PC-9 (cell line): ENCODE results near the gene AP1G1. TPM values are rescaled to one million over a fixed set of nuclear protein-coding genes. Genes with fewer than 3 reads are reported as not detected.

Source experiments
- BruUV-seq: library from RNA; stranded (reverse); fragments of 400-500 nt; replicated peaks from 2 replicates; lab custom pipeline; 2021; lab: Mats Ljungman, UMichigan
- CTCF ChIA-PET: fragments of 300-600 bp; sonication (Branson Sonifier 250); formaldehyde crosslinking; loops from one replicate; lab custom pipeline; 2022; ENCODE audit warnings: antibody characterized with exemption; lab: Charles Lee
- POLR2A ChIA-PET: fragments of 300-600 bp; sonication (Branson Sonifier 250); formaldehyde crosslinking; loops from one replicate; lab custom pipeline; 2022; ENCODE audit warnings: antibody characterized with exemption; ENCODE audit not compliant: unreplicated experiment; lab: Charles Lee
- DNase-seq, 2 experiments: peaks; one replicate each; pipeline versions ENCODE4 v3.0.0 to v3.0.0-alpha.2; 2015 to 2022; ENCODE audit warnings: mixed read lengths in 1 of 2
- H2AFZ ChIP-seq: fragments of 200-600 bp; sonication (generic); 2 replicates; pipeline ENCODE4 v1.8.1; 2017; ENCODE audit warnings: antibody characterized with exemption
- H3F3A ChIP-seq: fragments of 200-600 bp; sonication (generic); 2 replicates; pipeline ENCODE4 v1.8.1; 2017; ENCODE audit warnings: antibody characterized with exemption, mild to moderate bottlenecking, low read depth; ENCODE audit not compliant: insufficient read depth
- H3K27ac ChIP-seq: fragments of 200-600 bp; sonication (generic); 2 replicates; pipeline ENCODE4 v1.6.1; 2016; ENCODE audit warnings: mixed run types
- H3K27me3 ChIP-seq: fragments of 200-600 bp; sonication (generic); 2 replicates; pipeline ENCODE4 v1.6.1; 2016; ENCODE audit warnings: low read depth, mixed run types; ENCODE audit not compliant: insufficient read depth
- H3K36me3 ChIP-seq: fragments of 200-600 bp; sonication (generic); 2 replicates; pipeline ENCODE4 v1.6.1; 2016; ENCODE audit warnings: low read depth, mixed run types
- H3K4me1 ChIP-seq: fragments of 200-600 bp; sonication (generic); replicated peaks from 2 replicates; pipeline ENCODE4 v1.6.1; 2016; ENCODE audit warnings: mixed run types; ENCODE audit not compliant: insufficient read depth
- H3K4me2 ChIP-seq: fragments of 200-600 bp; sonication (generic); 2 replicates; pipeline ENCODE4 v1.6.1; 2017; ENCODE audit warnings: mixed run types
- H3K4me3 ChIP-seq: fragments of 200-600 bp; sonication (generic); 2 replicates; pipeline ENCODE4 v1.6.1; 2016; ENCODE audit warnings: mixed run types
- H3K79me2 ChIP-seq: fragments of 200-600 bp; sonication (generic); 2 replicates; pipeline ENCODE4 v1.6.1; 2017; ENCODE audit warnings: low read depth, mixed run types
- H3K9me2 ChIP-seq: fragments of 200-600 bp; sonication (generic); 2 replicates; pipeline ENCODE4 v1.8.1; 2017; ENCODE audit warnings: mild to moderate bottlenecking; ENCODE audit not compliant: insufficient read depth
- H3K9me3 ChIP-seq: fragments of 200-600 bp; sonication (generic); 2 replicates; pipeline ENCODE4 v1.8.1; 2016; ENCODE audit warnings: low read depth; ENCODE audit not compliant: insufficient read depth
- H4K20me1 ChIP-seq: fragments of 200-600 bp; sonication (generic); 2 replicates; pipeline ENCODE4 v1.8.1; 2017; ENCODE audit not compliant: insufficient read depth
- EZH2 ChIP-seq: fragments of 200-600 bp; sonication (generic); IDR thresholded peaks from 2 replicates; pipeline ENCODE4 v1.8.0; 2017; ENCODE audit warnings: antibody characterized with exemption, low read depth
- intact Hi-C: fragments of 100-400 bp; cut with micrococcal nuclease; formaldehyde crosslinking; loops from one replicate; pipeline ENCODE4 v1.10.0; 2022; ENCODE audit not compliant: unreplicated experiment
- total RNA-seq: library from RNA; stranded (reverse); gene quantifications from 2 replicates; pipeline ENCODE4 v1.2.3, GENCODE V29; 2021
- TF ChIP-seq, protein P1 (sequence below): fragments of 200-600 bp; sonication (generic); conservative IDR thresholded peaks from 2 replicates; pipeline ENCODE4 v1.6.1; 2017; ENCODE audit warnings: mixed run types, antibody characterized with exemption, mild to moderate bottlenecking, moderate library complexity

AP1G1 gene
- total RNA-seq, 1 experiment from 2014 or later, result 72.5 TPM

DNA sequence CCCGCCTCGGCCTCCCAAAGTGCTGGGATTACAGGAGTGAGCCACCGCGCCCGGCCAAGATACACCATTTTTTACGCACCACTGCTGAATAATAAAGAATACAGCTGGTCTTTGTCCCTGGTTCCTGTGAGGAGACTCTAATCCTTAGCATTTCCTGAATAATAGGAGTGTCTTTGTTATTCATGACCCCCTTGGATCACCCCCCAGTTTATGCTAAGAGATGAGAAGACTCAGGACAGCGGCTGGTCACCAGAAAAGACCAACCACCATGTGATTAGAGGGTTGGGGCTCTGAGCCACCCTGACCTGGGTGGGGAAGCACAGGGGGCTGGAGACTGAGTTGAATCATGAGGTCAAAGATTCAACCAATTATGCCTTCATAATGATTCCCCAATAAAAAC, 101.4 kb downstream of the AP1G1 start:
- H3K27me3 ChIP-seq, result no peaks in the 10 kb centered on the region
- H2AFZ ChIP-seq, result no peak overlapping the region
- peak overlapping the region; percentile 85 for H3K27ac ChIP-seq
- no TSS peak for BruUV-seq
- H3K9me2 ChIP-seq, result no peaks in the 10 kb centered on the region
- peak overlapping the region; percentile 38; the same call in 1 of the 2 replicates for H3K4me3 ChIP-seq
- ChIA-PET POLR2A (no interaction called here), CTCF (no interaction called here)
- 0 out of 2 replicates have a peak, but pooled peaks cover 1% of the 10 kb centered on the region for H3K36me3 ChIP-seq
- H3K4me2 ChIP-seq, result peak overlapping the region; percentile 74
- peaks cover 39% of the 10 kb centered on the region for H3K4me1 ChIP-seq
- no peak for DNase-seq
- TF ChIP-seq EZH2, result no peak
- TF ChIP-seq, protein P1, sequence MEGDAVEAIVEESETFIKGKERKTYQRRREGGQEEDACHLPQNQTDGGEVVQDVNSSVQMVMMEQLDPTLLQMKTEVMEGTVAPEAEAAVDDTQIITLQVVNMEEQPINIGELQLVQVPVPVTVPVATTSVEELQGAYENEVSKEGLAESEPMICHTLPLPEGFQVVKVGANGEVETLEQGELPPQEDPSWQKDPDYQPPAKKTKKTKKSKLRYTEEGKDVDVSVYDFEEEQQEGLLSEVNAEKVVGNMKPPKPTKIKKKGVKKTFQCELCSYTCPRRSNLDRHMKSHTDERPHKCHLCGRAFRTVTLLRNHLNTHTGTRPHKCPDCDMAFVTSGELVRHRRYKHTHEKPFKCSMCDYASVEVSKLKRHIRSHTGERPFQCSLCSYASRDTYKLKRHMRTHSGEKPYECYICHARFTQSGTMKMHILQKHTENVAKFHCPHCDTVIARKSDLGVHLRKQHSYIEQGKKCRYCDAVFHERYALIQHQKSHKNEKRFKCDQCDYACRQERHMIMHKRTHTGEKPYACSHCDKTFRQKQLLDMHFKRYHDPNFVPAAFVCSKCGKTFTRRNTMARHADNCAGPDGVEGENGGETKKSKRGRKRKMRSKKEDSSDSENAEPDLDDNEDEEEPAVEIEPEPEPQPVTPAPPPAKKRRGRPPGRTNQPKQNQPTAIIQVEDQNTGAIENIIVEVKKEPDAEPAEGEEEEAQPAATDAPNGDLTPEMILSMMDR, result no peak
- no peaks in the 10 kb centered on the region for H4K20me1 ChIP-seq
- H3K9me3 ChIP-seq, result no peaks in the 10 kb centered on the region
- H3F3A ChIP-seq, result peaks cover 40% of the 10 kb centered on the region
- intact Hi-C loops, result no loop called here
- peaks cover 13% of the 10 kb centered on the region; the same call in 1 of the 2 replicates for H3K79me2 ChIP-seq

- H3K79me2 ChIP-seq, result peaks cover 11% of the 10 kb centered on the region; the same call in 1 of the 2 replicates
- no peaks in the 10 kb centered on the region for H3K27me3 ChIP-seq
- no peak overlapping the region for H3K4me2 ChIP-seq
- H3K4me3 ChIP-seq, result no peak overlapping the region
- H4K20me1 ChIP-seq, result no peaks in the 10 kb centered on the region
- peaks cover 39% of the 10 kb centered on the region for H3K4me1 ChIP-seq
- peaks cover 40% of the 10 kb centered on the region for H3F3A ChIP-seq
- no peak overlapping the region for H3K27ac ChIP-seq
- no TSS peak for BruUV-seq
- no peaks in the 10 kb centered on the region for H3K9me2 ChIP-seq
- POLR2A ChIA-PET, result no interaction called here
- no peak for DNase-seq
- no peak for TF ChIP-seq EZH2
- TF ChIP-seq, protein P1, result no peak
- intact Hi-C loops, result no loop called here
- CTCF ChIA-PET, result no interaction called here
- H2AFZ ChIP-seq, result no peak overlapping the region
- no peaks in the 10 kb centered on the region for H3K9me3 ChIP-seq
- H3K36me3 ChIP-seq, result 0 out of 2 replicates have a peak, but pooled peaks cover 4% of the 10 kb centered on the region
Observed at GRCh38 chr16:71706046-71706445, 102.6 kb downstream of the AP1G1 start.

DNA sequence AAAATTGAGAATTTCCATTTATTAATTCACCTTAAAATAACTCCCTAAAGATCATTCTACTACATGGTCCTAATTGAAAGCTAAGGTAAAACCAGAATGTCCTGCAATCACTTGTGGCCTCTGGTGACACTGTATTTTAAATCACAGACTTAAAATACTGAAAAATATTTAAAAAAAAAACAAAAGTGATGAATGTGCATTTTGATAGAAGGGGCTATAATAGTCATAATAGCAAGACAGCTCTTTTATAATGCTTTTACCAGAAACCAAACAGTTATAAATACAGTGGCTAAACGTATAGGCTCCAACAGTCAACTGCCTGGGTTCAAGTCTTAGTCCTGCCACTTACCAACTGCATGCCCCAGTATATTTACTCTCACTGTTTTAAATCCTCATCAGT, 105.3 kb downstream of the AP1G1 start:
- CTCF ChIA-PET, result no interaction called here
- no peak overlapping the region for H3K4me3 ChIP-seq
- TF ChIP-seq, protein P1, result no peak
- no peak for TF ChIP-seq EZH2

More for the DNA sequence above, 105.3 kb downstream of the AP1G1 start:
- Histone ChIP-seq H3K9me3 (no peaks in the 10 kb centered on the region), H2AFZ (no peak overlapping the region), H3F3A (peaks cover 14% of the 10 kb centered on the region), H3K9me2 (no peaks in the 10 kb centered on the region), H3K4me1 (peaks cover 14% of the 10 kb centered on the region), H3K27ac (no peak overlapping the region), H4K20me1 (no peaks in the 10 kb centered on the region), H3K27me3 (no peaks in the 10 kb centered on the region), H3K36me3 (0 out of 2 replicates have a peak, but pooled peaks cover 4% of the 10 kb centered on the region), H3K4me2 (no peak overlapping the region), H3K79me2 (peaks cover 7% of the 10 kb centered on the region; the same call in 1 of the 2 replicates)
- BruUV-seq, result no TSS peak
- no peak for DNase-seq
- POLR2A ChIA-PET, result no interaction called here
- intact Hi-C loops, result no loop called here
